Epithelial cell of esophagus (primary cell): ENCODE results near the gene MYO5B.
A peak's percentile ranks its signal among the peaks of the same experiment; 100 is the strongest.

Source experiments
- DNase-seq: peaks from one replicate; pipeline ENCODE4 v3.0.0; 2010; ENCODE audit warnings: low read depth
- H3K4me3 ChIP-seq: 2 replicates; pipeline ENCODE4 v1.5.1; 2011; ENCODE audit warnings: mild to moderate bottlenecking, low read length, control low read depth
- CTCF ChIP-seq: IDR thresholded peaks from 2 replicates; pipeline ENCODE4 v1.5.1; 2011; ENCODE audit warnings: low read depth, mild to moderate bottlenecking, low read length, control low read depth, inconsistent platforms; ENCODE audit not compliant: insufficient read depth; ENCODE audit errors: missing control alignments

MYO5B gene

GRCh38 chr18:49875155-49875554, 319.8 kb downstream of the MYO5B start:
- no peak overlapping the region for H3K4me3 ChIP-seq
- TF ChIP-seq CTCF: no peak

GRCh38 chr18:49874238-49874637, 320.7 kb downstream of the MYO5B start:
- DNase-seq: peak; percentile 85
- no peak for TF ChIP-seq CTCF
- no peak overlapping the region for H3K4me3 ChIP-seq

More at GRCh38 chr18:49875155-49875554, 319.8 kb downstream of the MYO5B start:
- no peak for DNase-seq

- no peak for TF ChIP-seq CTCF
- no peak for DNase-seq
- H3K4me3 ChIP-seq: no peak overlapping the region
Measured at GRCh38 chr18:49869354-49869753, 325.6 kb downstream of the MYO5B start.

GRCh38 chr18:49866680-49867079, 328.3 kb downstream of the MYO5B start:
- H3K4me3 ChIP-seq: no peak overlapping the region
- DNase-seq: peak; percentile 70
- no peak for TF ChIP-seq CTCF

- H3K4me3 ChIP-seq: no peak overlapping the region
- TF ChIP-seq CTCF: peak; percentile 5
- DNase-seq: peak; percentile 38
Measured at GRCh38 chr18:49865401-49865800, 329.5 kb downstream of the MYO5B start.

GRCh38 chr18:49863769-49864621, 331.0 kb downstream of the MYO5B start:
- no peak for TF ChIP-seq CTCF
- no peak for DNase-seq
- no peak overlapping the region for H3K4me3 ChIP-seq
